Measurements from ENCODE around the gene ELAPOR1. TPM values are rescaled to one million over a fixed set of nuclear protein-coding genes. Genes with fewer than 3 reads are reported as not detected.

Gene ELAPOR1
- total RNA-seq, 4 donors from 2014 or later = 0.08 to 18.8 (median 0.40) TPM; not detected in 1

GRCh38 chr1:109083501-109083900 lies 30.4 kb upstream of the ELAPOR1 start:
- H3K27ac ChIP-seq = peak overlapping the region in 1 of 4 donors; percentile 9
- H3K36me3 ChIP-seq = no peaks in the 10 kb centered on the region
- TF ChIP-seq EP300 (IDR thresholded peaks at IDR 0.05) (no peak), POLR2A (IDR thresholded peaks at IDR 0.05) (no peak), POLR2AphosphoS5 (IDR thresholded peaks at IDR 0.05) (no peak)
- TF ChIP-seq, protein P1, sequence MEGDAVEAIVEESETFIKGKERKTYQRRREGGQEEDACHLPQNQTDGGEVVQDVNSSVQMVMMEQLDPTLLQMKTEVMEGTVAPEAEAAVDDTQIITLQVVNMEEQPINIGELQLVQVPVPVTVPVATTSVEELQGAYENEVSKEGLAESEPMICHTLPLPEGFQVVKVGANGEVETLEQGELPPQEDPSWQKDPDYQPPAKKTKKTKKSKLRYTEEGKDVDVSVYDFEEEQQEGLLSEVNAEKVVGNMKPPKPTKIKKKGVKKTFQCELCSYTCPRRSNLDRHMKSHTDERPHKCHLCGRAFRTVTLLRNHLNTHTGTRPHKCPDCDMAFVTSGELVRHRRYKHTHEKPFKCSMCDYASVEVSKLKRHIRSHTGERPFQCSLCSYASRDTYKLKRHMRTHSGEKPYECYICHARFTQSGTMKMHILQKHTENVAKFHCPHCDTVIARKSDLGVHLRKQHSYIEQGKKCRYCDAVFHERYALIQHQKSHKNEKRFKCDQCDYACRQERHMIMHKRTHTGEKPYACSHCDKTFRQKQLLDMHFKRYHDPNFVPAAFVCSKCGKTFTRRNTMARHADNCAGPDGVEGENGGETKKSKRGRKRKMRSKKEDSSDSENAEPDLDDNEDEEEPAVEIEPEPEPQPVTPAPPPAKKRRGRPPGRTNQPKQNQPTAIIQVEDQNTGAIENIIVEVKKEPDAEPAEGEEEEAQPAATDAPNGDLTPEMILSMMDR (IDR thresholded peaks at IDR 0.05) = no peak
- no peak overlapping the region for H3K4me3 ChIP-seq
- ATAC-seq = no peak
- no peaks in the 10 kb centered on the region for H3K9me3 ChIP-seq
- peaks cover 0 to 5% (median 0%) of the 10 kb centered on the region in 3 donors for H3K4me1 ChIP-seq
- WGBS, 2 donors (ENCODE audit: low coverage in 1 of 2) = 75 to 100% methylated on average over 2 to 3 of the region's 3 CpGs
- H3K27me3 ChIP-seq = no peaks in the 10 kb centered on the region

GRCh38 chr1:109083923-109084322 lies 30.0 kb upstream of the ELAPOR1 start:
- TF ChIP-seq, protein P1 (IDR thresholded peaks at IDR 0.05) = no peak
- TF ChIP-seq POLR2AphosphoS5 (IDR thresholded peaks at IDR 0.05) (no peak), EP300 (IDR thresholded peaks at IDR 0.05) (no peak), POLR2A (IDR thresholded peaks at IDR 0.05) (no peak)
- Histone ChIP-seq H3K4me3 (no peak overlapping the region), H3K9me3 (no peaks in the 10 kb centered on the region), H3K27ac (no peak overlapping the region), H3K27me3 (no peaks in the 10 kb centered on the region), H3K4me1 (peaks cover 0 to 9% (median 0%) of the 10 kb centered on the region in 3 donors), H3K36me3 (no peaks in the 10 kb centered on the region)
- no CpG with 5 or more reads among the region's 1 CpG for WGBS, 2 donors (ENCODE audit: low coverage in 1 of 2)
- ATAC-seq = no peak

GRCh38 chr1:109084563-109085517 lies 29.1 kb upstream of the ELAPOR1 start:
- 75 to 83% methylated on average over 8 to 9 of the region's 13 CpGs for WGBS, 2 donors (ENCODE audit: low coverage in 1 of 2)

GRCh38 chr1:109089242-109090015 lies 24.5 kb upstream of the ELAPOR1 start:
- H3K27ac ChIP-seq = peak overlapping the region; percentile 95 to 99 (median 98)
- peak overlapping the region in 1 of 2 donors; percentile 83 for H3K4me3 ChIP-seq
- ATAC-seq = no peak
- TF ChIP-seq, protein P1 (IDR thresholded peaks at IDR 0.05) = peak in 3 of 4 experiments; percentile 28 to 75 (median 60)
- TF ChIP-seq POLR2AphosphoS5 (IDR thresholded peaks at IDR 0.05) = no peak
- peaks cover 6 to 51% (median 8%) of the 10 kb centered on the region in 3 donors for H3K4me1 ChIP-seq
- WGBS, 2 donors (ENCODE audit: low coverage in 1 of 2) = 65 to 69% methylated on average over 17 to 31 of the region's 31 CpGs
- no peaks in the 10 kb centered on the region for H3K27me3 ChIP-seq
- H3K36me3 ChIP-seq = peaks cover 0 to 16% of the 10 kb centered on the region in 2 donors
- no peaks in the 10 kb centered on the region for H3K9me3 ChIP-seq

More at GRCh38 chr1:109084563-109085517, 29.1 kb upstream of the ELAPOR1 start:
- Histone ChIP-seq H3K27me3 (no peaks in the 10 kb centered on the region), H3K36me3 (no peaks in the 10 kb centered on the region), H3K27ac (no peak overlapping the region), H3K9me3 (no peaks in the 10 kb centered on the region), H3K4me1 (peaks cover 0 to 18% (median 0%) of the 10 kb centered on the region in 3 donors), H3K4me3 (no peak overlapping the region)
- no peak for ATAC-seq
- TF ChIP-seq POLR2AphosphoS5 (IDR thresholded peaks at IDR 0.05) (no peak), EP300 (IDR thresholded peaks at IDR 0.05) (no peak), POLR2A (IDR thresholded peaks at IDR 0.05) (no peak)
- TF ChIP-seq, protein P1 (IDR thresholded peaks at IDR 0.05) = no peak

All from gastroesophageal sphincter (tissue), 4 donors.